ENCODE results near the gene EFNA3.
A peak's percentile ranks its signal among the peaks of the same experiment; 100 is the strongest.

Gene EFNA3

DNA sequence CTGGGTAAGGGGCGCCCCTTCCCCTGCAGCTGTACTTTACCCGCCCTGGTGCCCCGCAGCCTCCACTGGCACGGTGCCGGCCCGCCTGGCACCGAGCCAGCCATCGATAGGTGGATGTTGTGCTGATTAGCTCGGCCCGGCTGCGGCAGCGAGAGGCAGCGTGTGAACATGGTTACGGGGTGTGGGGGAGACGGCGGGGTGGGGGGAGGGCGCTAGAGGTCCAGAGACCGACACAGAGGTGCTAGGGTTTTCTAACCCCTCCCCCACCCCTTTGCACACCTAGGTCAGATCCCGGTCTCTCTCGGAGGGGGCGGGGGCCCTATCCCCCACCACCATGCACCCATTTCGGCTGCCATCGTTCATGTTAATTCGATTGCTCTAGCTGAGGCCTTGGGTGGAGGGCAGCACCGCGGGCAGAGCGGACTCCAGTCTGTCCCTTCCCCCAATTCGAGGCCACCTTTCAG lies 8.4 kb upstream of the EFNA3 start:
- no peak for DNase-seq

- DNase-seq: peak; percentile 83
These were observed 7.7 kb upstream of the EFNA3 start for GRCh38 chr1:155070721-155071569.

GRCh38 chr1:155071701-155072100 lies 6.9 kb upstream of the EFNA3 start:
- DNase-seq: no peak

DNA sequence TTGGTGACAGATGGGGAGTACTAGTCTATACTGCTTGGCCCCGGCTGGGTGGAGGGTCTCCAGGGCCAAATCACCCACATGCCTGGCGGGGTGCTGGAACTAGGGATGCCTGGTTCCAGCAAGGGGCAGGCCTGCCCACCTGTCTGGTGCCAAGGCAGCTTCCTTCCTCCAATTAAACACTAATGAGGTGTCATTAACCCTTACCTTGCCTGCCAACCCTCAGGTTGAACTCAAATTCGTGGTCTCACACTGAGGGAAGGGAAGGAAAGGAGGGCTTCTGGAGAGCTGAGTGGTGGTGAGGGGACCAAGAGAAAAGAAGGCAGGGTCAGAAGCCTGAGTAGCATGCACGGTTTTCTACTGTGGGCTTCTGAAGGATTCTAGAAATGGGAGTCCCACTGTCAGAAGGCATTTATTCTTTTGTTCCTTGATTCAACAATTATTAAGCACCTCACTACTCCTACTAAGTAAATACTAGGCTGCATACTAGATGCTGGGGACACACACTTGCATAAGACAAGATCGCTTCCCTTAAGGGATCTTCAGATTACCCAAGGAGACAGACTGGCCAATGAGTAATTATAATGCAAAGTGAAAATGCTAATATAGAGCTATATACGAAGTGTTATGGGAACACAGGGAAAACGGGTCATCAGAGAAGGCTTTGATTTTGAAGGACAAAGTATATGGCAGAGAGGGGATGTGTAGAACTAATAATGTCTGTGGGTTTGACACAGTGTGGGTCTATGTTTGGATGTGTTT lies 5.9 kb upstream of the EFNA3 start:
- no peak for DNase-seq

GRCh38 chr1:155073377-155074242 lies 5.0 kb upstream of the EFNA3 start:
- no peak for DNase-seq

- DNase-seq: no peak
These were observed 3.1 kb upstream of the EFNA3 start for GRCh38 chr1:155075535-155075934.

- no peak for DNase-seq
These were observed 2.3 kb upstream of the EFNA3 start for GRCh38 chr1:155076371-155076770.

DNA sequence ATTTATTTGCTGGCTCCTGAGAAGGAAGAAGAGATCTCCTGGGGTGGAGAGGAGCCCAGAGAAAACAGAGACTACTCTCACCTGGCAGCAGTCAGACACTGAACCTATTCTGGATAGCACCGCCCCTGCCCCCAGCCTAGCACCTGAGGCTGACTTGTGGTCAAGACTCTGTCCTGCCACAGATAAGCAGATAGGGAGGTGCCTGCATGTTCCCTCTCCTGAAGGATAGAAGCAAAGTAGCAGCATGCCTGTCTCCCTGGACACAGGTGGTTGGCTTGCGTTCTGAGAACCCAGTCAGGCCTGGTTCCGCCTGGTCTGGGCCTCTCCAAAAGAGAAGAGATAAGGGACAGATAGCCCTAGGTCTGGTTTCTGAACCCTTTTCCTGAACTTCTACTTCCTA lies 1.3 kb upstream of the EFNA3 start:
- DNase-seq: no peak

DNA sequence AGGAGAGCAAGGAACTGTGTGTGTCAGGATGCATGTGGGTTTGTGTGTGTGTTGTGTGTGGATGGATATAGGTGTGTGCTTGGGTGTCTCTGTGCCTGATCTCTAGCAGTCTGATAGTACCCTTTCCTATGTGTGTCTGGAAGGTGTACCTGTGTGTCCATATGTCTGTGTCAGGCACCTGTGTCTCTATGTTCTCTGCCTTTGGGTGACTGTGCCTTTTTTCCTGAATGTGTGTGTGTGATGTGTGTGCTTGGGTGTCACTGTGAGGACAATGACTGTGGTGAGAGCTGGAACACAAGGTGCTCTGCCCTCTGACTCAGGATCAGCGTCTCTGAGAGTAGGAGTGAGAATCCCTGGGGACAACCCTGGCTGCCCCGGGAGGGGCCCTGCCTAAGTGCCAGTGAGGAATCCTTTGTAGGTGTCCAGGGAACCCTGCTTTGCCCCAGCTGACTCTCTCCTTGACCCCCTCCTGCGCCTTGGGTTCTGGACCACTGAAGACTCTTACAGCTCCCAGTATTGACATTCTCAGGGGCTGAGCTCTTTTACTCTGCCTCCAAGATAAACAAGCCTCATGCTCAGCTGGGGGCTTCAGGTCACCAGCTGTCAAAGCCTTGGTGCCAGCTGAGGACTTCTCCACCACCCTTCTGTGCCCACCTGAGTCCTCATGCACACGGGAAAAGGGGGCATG lies 735 bp upstream of the EFNA3 start:
- no peak for DNase-seq

DNA sequence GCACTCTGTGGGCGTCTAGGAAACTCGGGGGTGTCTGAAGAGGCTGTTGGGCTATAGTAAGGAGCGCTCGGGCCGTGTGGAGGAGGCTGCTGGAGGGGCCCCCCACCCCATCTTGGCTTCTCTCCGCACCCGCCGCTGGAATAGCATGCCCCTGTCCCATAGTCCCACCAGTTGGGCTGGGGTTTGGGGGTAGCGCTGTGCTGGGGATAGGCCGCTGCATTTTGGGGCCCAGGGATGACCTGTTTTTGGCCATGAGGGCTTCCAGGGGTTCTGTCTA lies 511 bp downstream of the EFNA3 start:
- no peak for DNase-seq

GRCh38 chr1:155079487-155080311 lies 1.1 kb downstream of the EFNA3 start:
- no peak for DNase-seq

GRCh38 chr1:155080312-155081228 lies 1.9 kb downstream of the EFNA3 start:
- peak; percentile 43 for DNase-seq

DNA sequence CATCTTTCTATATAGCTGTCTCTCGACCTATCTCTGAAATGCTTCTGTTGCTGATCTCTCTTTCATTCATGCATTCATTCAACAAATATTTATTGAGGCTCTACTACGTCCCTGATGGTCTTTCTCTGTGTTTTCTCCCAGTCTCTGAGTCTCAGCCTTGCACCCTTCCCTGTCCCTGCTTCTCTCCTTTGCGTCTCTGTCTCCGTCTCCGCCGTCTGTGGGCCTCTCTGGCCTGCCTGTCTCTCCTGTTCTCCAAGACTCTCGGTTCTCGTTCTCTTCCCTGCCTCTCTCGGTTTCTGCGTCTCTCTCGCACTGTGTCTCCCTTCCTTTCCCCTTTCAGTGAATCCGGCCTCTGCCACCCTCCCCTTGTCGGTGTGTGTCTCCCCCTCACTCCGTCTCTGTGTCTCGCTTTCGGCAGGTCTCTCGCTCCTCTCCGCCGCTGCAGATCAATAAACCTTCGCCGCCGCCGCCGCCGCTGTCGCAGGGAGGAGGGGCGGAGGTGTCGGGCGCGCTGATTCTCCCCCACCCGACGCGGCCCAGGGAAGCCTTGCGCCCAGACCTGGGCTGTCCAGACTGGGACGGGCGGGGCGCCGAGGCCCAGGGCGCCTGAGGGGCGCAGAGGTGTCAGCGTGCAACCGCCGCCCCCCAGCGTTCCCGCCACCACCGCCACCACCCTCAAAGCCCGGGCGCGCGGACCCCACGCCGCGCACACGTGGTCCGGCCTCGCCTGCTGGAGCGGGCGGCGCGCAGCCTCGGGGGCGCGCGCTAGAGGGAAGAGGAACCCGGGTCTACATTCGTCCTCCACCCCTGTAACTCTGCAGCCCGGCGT lies 3.0 kb downstream of the EFNA3 start:
- peak; percentile 41 for DNase-seq

DNA sequence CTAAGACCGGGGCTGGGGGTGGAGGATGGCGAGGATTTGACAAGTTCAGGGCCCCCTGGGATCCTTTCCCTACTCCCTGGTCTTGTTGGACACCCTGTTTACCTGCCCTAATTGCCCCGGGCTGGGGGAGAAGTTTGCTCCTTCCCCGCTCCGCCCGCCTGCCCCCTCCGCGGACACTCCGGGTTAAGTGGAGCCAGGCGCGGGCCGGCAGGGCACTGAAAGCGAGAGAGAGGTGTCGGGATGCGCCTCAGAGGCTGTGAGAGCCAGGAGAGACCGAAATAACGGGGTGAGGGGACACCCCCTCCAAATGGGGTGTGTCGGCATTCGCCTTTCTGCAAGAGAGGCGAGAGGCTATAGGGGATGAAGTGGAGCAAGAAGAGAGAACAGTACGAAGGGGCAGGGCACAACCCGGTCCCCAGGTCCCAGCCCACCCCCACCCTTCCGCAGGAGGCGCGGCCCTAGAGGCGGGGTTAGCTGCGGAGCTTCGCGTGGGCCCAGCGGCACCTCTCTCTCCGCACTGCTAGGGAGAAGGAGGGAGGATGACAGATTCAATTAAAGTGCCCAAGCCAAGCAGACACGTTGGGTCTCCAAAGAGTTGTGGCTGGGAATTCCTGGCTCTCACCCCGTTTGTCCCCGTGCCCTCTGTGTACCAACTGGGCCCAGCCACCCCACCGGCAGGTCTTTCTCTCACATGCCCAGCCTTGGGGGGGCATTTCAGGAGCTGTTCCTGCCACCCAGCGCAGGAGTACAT lies 3.8 kb downstream of the EFNA3 start:
- DNase-seq: no peak

DNA sequence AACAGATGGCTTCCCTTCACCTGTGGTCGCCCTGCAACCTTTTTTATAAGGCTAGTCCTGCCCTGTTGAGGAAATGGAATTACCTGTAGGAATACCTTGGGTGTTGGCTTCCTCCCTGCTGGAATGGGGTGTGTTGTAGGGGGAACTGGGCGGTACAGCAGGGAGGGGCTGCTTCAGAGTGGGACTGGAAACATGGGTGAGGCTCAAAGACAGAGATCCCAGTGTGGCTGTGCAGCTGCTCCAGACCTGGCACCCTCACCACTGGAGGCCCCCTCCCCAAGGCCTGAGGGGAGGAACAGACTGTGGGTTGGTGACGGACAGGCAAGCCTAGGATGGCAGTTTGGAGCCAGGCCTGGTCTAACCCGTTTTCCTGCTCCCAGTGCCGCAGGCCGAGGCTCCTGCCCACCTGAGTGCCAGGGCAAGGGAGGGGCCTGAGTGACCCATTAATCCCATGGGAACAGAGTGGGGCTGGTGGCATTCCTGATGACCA lies 4.5 kb downstream of the EFNA3 start:
- no peak for DNase-seq

DNA sequence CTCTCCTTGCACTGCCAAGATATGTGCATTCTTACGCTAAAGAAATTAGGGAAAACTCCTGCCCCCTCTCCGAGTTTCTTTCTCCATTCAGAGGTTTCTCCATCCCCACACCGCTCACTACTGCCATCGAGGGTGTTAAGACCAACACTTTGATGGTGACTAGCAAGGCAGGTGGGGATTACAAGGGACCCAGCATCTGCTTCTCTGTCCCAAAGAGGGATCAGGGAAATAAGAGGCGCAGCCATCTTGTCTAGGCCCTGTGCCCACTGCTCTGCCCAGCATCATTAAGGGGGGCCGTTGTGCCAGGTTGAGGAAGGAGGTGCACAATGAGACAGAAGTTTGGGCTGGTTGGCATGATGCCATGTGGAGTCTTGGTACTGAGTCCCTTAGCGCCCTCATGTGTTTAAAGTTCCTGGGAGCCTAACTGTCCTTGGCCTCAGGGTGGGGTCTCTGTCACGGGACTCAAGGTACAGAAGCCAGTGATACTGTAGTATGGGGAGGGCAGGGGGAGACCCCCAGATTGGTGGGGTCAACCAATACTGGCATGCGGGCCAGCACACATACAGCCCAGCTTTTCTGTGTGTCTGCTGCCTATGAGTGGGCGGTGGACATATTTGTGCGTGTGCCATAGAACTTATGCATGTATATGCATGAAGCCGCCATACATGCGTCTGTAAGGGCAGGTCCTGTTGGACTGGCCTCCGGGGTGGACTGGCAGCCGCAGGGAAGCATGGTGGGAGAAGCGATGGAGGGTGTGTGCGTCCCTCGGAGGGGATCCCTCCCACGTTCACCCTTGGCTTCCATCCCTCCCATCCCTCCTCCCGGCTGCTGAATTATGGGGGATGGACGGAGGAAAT lies 5.5 kb downstream of the EFNA3 start:
- peak; percentile 40 for DNase-seq

GRCh38 chr1:155084722-155085503 lies 6.3 kb downstream of the EFNA3 start:
- peak; percentile 93 for DNase-seq
